NCI-H82 treated with DMSO at 0.1 percent for 48 hours (cell line): ENCODE results near the gene RIT1.
A peak's percentile ranks its signal among the peaks of the same experiment; 100 is the strongest.
"Not testable (repeated sequence)": the region's sequence is repeated elsewhere in the genome, so short reads cannot be mapped to it uniquely, and the experiment has no call there.

Source experiments
- DNase-seq: peaks from one replicate; lab custom pipeline; 2025; ENCODE audit not compliant: unreplicated experiment; lab: John Stamatoyannopoulos, UW

RIT1 gene

DNA sequence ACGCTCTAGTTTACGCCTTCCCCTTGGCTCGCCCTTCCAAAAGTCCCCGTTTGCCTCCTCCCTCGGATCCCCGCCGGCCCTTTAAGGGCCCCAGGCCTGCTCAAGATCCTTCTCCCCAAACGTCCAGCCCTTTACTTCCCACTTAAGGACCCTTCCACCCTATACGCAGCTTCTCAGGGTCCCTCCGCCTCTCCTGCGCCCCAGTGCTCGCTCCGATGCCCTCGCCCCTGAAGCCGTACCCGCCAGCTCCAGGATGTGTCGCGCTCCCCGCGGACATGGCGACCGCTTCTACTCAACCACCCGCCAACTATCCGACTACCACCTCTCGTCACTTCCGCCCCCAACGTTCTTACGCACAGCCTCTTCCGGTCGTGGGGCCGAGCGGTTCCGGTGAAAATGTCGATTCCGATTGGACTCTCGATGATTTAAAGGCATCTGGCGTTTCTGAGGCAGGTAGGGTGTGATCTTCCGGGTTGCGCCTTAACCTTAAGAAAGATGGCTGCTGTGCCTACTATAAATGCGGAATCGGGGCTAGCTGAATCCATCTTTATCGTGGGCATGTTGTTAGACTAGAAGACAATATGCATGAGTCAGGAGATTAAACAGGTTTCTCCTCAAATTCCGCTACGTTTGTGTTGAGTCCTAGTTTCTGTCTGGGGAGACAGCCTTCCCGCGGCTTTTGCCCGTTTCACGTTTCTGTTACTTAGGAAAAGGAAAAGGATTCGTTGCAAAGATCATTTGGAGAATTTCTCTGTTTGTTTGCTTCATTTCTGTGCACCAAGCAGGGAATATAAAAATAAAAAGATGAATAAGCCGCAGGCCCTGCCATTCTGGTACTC is 23.2 kb upstream of the RIT1 start, which contains the start of gene KHDC4:
Gene KHDC4, minus strand, starts transcription at position 317 of the 839 bp plus-strand sequence. Its CDS starts 40 bp downstream, at position 277.
- peak; percentile 99 for DNase-seq

DNA sequence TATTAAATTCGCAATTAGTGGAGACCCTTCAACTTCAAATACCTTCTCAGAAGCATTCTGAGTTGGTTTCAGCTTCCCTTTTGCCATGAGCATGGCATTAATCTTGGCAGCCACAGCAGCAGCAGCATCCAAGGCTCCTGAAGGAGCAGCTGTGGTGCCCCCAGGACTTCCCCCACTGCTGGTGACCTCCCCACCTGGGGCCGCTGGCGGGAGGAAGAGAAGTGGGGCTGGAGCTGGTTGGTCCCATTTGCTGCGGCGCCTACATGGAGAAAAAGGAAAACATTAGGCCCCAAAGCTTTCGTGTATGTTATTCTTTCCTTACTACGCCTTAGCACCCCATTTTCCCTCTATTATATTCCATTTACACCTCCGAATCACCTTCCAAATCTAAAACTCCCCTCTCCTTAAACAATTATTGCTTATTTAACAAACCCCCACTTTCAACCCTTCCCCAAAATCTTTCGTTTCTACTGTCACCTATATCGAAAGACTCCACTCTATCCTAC is 22.5 kb upstream of the RIT1 start:
- DNase-seq, result no peak

DNA sequence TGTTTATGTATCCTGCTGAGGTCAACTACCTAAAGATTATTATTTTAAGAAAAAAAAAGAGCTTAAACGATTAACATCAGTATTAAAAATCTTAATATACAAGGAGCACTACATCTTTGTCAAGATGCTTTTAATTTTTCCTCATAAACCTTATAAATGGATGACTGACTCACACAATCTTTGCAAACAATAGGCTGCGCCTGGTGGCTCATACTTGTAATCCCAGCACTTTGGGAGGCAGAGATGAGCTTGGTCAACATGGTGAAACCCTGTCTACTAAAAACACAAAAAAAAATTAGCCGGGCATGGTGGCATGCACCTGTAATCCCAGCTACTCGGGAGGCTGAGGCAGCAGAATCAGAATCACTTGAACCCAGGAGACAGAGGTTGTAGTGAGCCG is 21.3 kb upstream of the RIT1 start:
- DNase-seq, result no peak

DNA sequence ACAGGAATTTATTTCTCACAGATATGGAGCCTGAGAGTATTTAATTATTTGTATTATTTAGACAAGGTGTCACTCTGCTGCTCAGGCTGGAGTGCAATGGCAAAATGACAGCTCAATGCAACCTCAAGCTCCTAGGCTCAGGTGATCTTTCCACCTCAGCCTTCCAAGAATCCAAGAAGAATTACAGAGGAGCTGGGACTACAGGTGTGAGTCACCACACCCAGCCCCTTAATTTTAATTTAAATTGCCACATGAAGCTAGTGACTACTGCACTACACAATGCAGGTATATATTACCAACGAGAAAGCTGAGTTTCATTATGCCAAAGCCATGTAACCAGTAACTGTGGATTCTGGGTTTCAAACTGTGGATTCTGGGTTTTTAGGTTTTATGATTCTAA is 20.9 kb upstream of the RIT1 start:
- no peak for DNase-seq

- no peak for DNase-seq
Measured at GRCh38 chr1:155931332-155932038, 20.3 kb upstream of the RIT1 start.

DNA sequence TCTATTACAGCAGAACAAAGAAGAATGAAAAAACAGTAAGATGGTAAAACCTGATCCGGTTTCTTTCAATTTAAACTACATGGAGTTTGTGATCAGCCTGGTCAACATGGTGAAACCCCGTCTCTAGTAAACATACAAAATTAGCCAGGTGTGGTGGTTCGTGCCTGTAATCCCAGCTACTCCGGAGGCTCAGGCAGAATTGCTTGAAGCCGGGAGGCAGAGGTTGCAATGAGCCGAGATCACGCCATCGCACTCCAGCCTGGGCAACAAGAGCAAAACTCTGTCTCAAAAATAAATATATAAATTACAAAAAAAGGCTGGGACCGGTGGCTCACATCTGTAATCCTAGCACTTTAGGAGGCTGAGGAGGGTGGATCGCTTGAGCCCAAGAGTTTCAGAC is 19.6 kb upstream of the RIT1 start:
- DNase-seq, result not testable (repeated sequence)

- no peak for DNase-seq
Measured at GRCh38 chr1:155929057-155929456, 17.9 kb upstream of the RIT1 start.

GRCh38 chr1:155925506-155925905 is 14.4 kb upstream of the RIT1 start:
- no peak for DNase-seq

DNA sequence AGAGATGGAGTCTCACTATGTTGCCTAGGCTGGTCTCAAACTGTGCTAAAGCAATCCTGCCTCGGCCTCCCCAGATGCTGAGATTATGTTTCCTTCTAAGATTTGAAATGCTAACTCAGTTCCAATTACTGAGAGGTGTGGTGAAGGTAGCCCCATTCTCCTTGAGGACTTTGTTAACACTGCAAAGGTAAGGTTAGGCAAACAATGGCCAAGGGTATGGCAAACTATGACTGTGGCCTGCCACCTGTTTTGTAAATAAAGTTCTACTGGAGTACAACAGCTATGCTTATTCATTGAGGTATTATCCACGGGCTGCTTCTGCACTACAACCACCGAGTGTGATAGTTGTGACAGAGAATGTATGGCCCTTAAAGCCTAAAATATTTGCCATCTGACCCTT is 9.6 kb upstream of the RIT1 start:
- DNase-seq, result no peak

DNA sequence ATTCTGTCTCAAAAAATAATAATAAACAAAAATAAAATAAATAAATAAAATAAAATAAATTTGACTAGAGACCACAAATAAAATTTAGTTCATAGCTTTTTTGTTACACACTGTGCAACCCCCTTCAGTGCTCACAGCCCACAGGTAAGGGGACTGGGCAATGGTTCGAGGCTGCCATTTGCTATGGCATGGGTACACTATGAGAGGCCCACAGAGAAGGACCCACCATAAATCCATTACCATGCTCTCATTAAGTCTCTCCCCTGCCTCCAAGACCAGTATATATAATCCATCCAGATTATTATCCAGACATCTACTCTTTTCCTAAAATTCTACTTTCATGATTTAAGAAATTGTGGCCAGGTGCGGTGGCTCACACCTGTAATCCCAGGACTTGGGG is 8.7 kb upstream of the RIT1 start:
- DNase-seq, result no peak

- DNase-seq, result no peak
Measured at GRCh38 chr1:155918660-155919059, 7.5 kb upstream of the RIT1 start.

- DNase-seq, result no peak
Measured at GRCh38 chr1:155913969-155914757, 3.0 kb upstream of the RIT1 start.

DNA sequence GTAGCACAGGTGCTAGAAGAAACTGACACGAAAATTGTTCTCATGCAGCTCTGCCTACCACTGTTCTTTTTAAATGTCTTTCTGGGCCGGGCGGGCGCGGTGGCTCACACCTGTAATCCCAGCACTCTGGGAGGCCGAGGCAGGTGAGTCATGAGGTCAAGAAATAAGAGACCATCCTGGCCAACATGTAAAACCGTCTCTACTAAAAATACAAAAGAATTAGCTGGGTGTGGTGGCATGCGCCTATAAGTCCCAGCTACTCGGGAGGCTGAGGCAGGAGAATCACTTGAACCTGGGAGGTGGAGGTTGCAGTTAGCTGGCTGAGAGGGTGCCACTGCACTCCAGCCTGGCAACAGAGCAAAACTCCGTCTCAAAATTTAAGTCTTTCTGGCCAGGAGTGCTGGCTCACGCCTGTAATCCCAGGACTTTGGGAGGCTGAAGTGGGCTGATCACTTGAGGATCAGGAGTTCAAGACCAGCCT is 947 bp upstream of the RIT1 start:
- no peak for DNase-seq

DNA sequence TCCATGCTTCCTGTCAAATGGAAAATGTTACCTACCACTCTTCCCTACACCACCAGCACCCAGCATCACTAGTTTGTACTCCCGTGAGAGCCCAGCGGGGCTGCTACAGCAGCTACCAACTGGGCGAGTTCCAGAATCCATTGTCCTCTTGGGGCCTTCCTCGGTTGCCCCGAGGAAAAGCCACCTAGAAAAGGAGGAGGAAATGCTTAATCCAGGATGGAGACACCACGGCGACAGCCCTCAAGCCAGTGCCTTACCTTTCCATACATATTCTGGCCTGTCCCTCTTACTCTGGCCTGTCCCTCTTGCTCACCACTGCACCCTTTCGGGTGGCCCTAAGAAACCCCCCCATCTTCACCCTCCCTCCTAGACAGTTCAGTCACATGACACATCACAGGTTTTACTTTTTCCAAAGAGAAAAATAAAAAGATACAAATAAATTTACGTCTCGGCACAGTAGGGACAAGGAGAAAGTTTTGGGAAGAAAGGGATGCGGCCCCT is 478 bp downstream of the RIT1 start:
- DNase-seq, result peak; percentile 37

- no peak for DNase-seq
Measured at GRCh38 chr1:155909894-155910293, 1.3 kb downstream of the RIT1 start.

DNA sequence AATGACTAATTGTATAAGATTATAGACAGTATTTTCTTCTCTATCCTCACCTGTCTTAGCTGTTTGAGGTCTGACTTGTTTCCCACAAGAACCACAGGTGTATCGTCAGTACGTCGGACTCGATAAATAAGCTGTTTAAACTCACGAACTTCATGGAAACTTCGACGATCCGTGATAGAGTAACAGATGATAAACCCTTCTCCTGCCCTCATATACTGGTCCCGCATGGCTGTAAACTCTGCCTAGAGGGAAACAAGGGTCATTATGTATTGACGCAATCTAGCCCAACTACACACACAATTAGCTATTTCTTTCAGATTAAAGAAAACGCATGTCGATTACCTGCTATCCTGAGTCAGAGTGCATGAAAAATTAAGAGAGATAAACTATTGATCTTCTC is 6.9 kb downstream of the RIT1 start:
- DNase-seq, result no peak

DNA sequence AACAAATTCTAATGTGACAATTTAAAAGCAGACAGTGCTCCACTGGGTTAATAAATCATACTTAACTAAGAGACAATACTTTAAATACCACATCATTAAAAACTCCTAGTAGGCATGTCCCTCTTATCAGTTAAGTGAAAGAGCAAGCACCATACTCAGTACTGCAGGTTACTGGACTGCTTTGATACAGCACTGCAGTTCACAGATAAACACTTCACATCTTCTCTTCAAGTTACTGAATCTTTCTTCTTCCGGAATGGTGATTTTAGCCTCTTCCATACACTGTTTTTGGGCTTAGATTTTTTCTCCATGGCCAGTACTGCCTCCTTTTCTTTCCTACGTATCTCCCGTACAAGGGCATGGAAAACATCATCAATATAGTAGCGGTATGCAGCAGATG is 11.0 kb downstream of the RIT1 start:
- DNase-seq, result no peak

DNA sequence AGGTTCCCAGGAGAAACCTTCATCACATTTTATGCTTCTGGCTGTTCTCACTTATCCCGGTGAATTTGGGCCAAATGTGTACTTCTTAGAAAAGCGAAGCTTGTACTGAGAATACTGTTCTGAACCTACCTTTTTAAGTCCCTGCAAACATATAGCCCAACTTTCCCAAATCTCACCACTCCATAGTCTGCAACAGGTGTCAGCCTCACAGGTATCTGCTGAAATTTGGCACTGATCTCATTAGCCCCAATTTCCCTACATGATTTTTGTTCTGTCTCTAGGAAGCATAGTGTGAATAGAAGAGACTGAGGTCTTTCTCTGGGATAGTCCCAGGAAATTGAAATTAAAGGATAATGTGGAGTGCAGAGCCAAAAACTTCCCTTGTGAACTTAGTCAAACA is 11.5 kb downstream of the RIT1 start:
- no peak for DNase-seq

- DNase-seq, result no peak
Measured at GRCh38 chr1:155898888-155899287, 12.3 kb downstream of the RIT1 start.

- no peak for DNase-seq
Measured at GRCh38 chr1:155897746-155898145, 13.4 kb downstream of the RIT1 start.

DNA sequence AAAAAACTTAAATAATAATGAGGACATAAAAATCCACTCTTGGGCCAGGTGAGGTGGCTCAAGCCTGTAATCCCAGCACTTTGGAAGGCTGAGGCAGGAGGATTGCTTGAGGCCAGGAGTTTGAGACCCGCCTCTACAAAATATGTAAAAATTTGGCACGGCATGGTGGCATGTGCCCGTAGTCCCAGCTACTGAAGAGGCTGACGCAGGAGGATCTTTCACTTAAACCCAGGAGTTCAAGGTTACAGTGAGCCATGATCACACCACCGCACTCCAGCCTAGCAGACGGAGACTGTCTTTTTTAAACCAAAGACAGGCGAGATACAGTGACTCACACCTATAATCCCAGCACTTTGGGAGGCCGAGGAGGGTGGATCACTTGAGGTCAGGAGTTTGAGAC is 14.7 kb downstream of the RIT1 start:
- not testable (repeated sequence) for DNase-seq
